ENCODE results near the gene APPL2. TPM values are rescaled to one million over a fixed set of nuclear protein-coding genes. Genes with fewer than 3 reads are reported as not detected.

The APPL2 gene
- total RNA-seq, 1 donor from 2014 or later, result 47.5 TPM

GRCh38 chr12:105164068-105164467 lies 71.9 kb downstream of the APPL2 start:
- no peaks in the 10 kb centered on the region for H3K9me3 Mint-ChIP-seq (ENCODE audit: low read depth)
- H3K4me3 Mint-ChIP-seq (ENCODE audit: unreplicated experiment), result no peak overlapping the region
- no peak for TF ChIP-seq CTCF (IDR thresholded peaks at IDR 0.05)
- DNase-seq (ENCODE audit: low spot score), result no peak
- H3K36me3 Mint-ChIP-seq (ENCODE audit: low read depth), result peaks cover 32% of the 10 kb centered on the region
- no peak overlapping the region for H3K27ac Mint-ChIP-seq (ENCODE audit: unreplicated experiment)
- H3K27me3 Mint-ChIP-seq (ENCODE audit: low read depth), result no peaks in the 10 kb centered on the region
- H3K4me1 Mint-ChIP-seq (ENCODE audit: low read depth), result peaks cover 5% of the 10 kb centered on the region

GRCh38 chr12:105162174-105162573 lies 73.8 kb downstream of the APPL2 start:
- Mint-ChIP-seq H3K4me3 (ENCODE audit: unreplicated experiment) (no peak overlapping the region), H3K4me1 (ENCODE audit: low read depth) (peaks cover 5% of the 10 kb centered on the region), H3K36me3 (ENCODE audit: low read depth) (peaks cover 38% of the 10 kb centered on the region), H3K9me3 (ENCODE audit: low read depth) (no peaks in the 10 kb centered on the region), H3K27me3 (ENCODE audit: low read depth) (no peaks in the 10 kb centered on the region), H3K27ac (ENCODE audit: unreplicated experiment) (no peak overlapping the region)
- no peak for TF ChIP-seq CTCF (IDR thresholded peaks at IDR 0.05)
- no peak for DNase-seq (ENCODE audit: low spot score)

- Mint-ChIP-seq H3K27me3 (ENCODE audit: low read depth) (no peaks in the 10 kb centered on the region), H3K27ac (ENCODE audit: unreplicated experiment) (no peak overlapping the region), H3K4me3 (ENCODE audit: unreplicated experiment) (no peak overlapping the region), H3K4me1 (ENCODE audit: low read depth) (peaks cover 8% of the 10 kb centered on the region), H3K9me3 (ENCODE audit: low read depth) (no peaks in the 10 kb centered on the region), H3K36me3 (ENCODE audit: low read depth) (peaks cover 41% of the 10 kb centered on the region)
- DNase-seq (ENCODE audit: low spot score), result no peak
- TF ChIP-seq CTCF (IDR thresholded peaks at IDR 0.05), result no peak
Measured at GRCh38 chr12:105158876-105159275, 77.1 kb downstream of the APPL2 start.

GRCh38 chr12:105157606-105158005 lies 78.4 kb downstream of the APPL2 start:
- Mint-ChIP-seq H3K36me3 (ENCODE audit: low read depth) (peaks cover 35% of the 10 kb centered on the region), H3K9me3 (ENCODE audit: low read depth) (no peaks in the 10 kb centered on the region), H3K27me3 (ENCODE audit: low read depth) (no peaks in the 10 kb centered on the region), H3K4me3 (ENCODE audit: unreplicated experiment) (no peak overlapping the region), H3K27ac (ENCODE audit: unreplicated experiment) (peak overlapping the region; percentile 32), H3K4me1 (ENCODE audit: low read depth) (peaks cover 8% of the 10 kb centered on the region)
- DNase-seq (ENCODE audit: low spot score), result no peak
- no peak for TF ChIP-seq CTCF (IDR thresholded peaks at IDR 0.05)

GRCh38 chr12:105156260-105156659 lies 79.7 kb downstream of the APPL2 start:
- Mint-ChIP-seq H3K36me3 (ENCODE audit: low read depth) (peaks cover 31% of the 10 kb centered on the region), H3K27ac (ENCODE audit: unreplicated experiment) (no peak overlapping the region), H3K27me3 (ENCODE audit: low read depth) (no peaks in the 10 kb centered on the region), H3K4me1 (ENCODE audit: low read depth) (peaks cover 3% of the 10 kb centered on the region), H3K4me3 (ENCODE audit: unreplicated experiment) (no peak overlapping the region), H3K9me3 (ENCODE audit: low read depth) (no peaks in the 10 kb centered on the region)
- TF ChIP-seq CTCF (IDR thresholded peaks at IDR 0.05), result no peak
- DNase-seq (ENCODE audit: low spot score), result no peak

Data from chondrocyte (in vitro differentiated cells).